HG02588 (cell line): ENCODE data around the gene GPR141.

Source experiments
- ATAC-seq: cut with Tn5 transposase; IDR thresholded peaks from one replicate; pipeline ENCODE4 v1.9.1; 2021; ENCODE audit warnings: mild to moderate bottlenecking, moderate library complexity; ENCODE audit not compliant: unreplicated experiment

The GPR141 gene

DNA sequence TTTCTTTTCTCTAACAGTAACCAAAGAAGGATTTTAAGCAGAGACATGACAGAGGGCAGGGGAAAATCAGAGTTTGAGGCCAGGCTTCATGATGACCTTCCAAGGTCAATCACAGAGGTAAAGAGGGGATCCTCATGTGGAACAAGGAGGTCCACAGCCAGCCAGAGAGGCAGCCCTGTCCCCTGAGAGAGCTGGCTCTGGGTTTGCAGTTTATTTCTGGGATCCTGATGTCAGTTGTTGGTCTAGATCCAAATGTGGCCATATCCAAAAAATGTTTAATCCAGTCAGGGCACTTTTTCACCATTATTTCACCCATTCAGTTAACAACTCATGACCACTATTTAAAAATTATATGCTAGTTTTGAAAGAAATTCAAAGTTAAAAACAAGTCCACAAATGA, 45.6 kb downstream of the GPR141 start:
- ATAC-seq: no peak

DNA sequence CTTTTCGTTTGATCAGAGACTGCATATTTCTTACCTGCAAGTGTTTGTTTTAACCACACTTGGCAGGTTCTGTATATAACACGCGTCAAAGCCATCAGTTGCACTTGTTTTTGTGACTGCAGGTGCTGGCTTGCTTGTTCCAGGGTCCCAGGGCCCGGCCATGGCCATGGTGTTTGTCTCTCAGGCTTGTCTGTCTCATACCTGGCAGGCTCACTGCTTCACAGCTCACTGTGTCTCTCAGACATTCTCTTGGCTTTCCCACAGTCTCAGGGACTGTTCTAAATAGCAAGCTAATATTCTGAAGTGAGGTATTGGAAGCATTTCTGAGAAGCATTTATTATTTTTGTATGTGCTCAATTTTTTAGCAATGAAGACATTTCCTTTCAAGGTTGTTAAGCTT, 46.9 kb downstream of the GPR141 start:
- no peak for ATAC-seq

- ATAC-seq: peak; percentile 72
Measured at GRCh38 chr7:37732253-37732652, 48.7 kb downstream of the GPR141 start.

DNA sequence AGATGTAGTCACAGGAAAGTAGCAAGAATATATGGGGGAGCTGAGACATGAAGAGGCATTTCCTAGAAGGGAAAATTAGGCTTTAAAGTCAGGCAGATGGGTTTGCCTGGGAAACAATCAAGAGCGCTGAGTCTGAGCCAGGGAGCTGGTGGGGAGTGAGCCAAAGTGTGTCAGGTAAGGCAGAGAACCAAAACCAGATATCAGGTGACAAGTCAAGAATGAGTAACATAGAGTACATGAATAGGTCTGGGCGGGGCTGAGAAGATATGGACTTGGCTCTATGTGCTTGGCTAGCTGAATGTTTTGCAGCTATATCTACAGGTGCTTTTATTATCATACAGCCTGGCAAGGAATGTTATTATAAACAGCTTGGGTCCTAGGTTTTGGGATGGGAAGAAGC, 49.3 kb downstream of the GPR141 start:
- no peak for ATAC-seq

DNA sequence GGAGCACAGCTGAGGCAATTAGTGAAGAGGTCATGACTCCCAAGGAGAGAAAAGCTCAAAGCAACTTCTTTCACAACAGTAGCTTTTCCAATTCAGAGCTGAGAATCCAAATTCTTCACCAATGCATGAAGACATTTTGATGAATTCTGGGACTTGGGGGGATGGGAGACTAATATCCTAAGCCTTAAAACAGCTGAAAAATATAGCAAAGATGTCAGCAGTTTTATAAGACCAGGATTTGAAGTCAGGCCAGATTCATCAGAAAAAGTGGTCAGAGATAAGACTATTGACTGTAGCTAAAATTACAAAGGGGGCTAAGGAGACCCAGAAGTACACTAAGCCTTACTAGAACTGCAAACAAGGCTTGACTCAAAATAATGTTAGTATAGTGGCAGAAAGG, 51.6 kb downstream of the GPR141 start:
- ATAC-seq: no peak

GRCh38 chr7:37738321-37738720, 54.8 kb downstream of the GPR141 start:
- ATAC-seq: no peak

DNA sequence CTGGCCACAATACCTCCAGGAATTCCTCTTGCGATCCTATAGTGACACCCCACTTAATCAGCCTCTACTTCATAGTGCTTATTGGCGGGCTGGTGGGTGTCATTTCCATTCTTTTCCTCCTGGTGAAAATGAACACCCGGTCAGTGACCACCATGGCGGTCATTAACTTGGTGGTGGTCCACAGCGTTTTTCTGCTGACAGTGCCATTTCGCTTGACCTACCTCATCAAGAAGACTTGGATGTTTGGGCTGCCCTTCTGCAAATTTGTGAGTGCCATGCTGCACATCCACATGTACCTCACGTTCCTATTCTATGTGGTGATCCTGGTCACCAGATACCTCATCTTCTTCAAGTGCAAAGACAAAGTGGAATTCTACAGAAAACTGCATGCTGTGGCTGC, 56.8 kb downstream of the GPR141 start:
- ATAC-seq: no peak

DNA sequence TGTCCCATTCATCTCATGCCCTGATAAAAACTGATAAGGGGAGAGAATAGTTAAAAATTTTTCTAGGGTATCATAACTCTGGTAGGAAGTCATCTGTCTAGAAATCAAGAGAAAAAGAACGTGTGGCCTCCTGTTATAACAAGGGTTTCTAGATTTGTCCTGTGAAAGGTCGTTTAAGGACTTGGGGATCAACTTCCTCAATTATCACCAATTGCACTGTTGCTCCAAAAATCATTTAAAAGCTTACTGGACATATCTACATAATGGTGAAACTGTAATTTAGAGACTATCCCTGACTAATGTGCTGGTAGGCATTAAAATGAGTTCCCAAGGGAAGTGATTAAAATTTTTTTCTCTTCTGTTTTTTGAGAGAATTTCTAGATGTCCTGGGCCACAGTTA, 58.2 kb downstream of the GPR141 start:
- ATAC-seq: no peak

DNA sequence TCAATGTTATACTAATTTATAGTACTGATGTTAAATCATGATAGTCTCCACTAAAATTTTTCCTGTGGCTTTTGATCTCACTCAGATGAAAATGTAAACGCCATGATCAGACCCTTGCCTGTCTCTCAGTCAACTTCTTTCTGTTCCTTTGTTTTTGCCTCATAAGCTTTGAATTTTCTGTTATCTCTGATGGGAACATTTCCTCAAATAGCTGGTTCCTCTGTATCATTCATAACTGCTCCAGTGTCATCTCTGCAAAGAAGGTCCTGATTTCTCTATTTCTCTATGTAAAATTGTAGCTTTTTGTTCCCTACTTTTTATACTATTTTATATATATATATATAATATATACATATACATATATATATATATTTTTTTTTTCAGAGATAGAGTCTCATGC, 67.5 kb downstream of the GPR141 start:
- no peak for ATAC-seq

- no peak for ATAC-seq
Measured at GRCh38 chr7:37753398-37754050, 70.0 kb downstream of the GPR141 start.

DNA sequence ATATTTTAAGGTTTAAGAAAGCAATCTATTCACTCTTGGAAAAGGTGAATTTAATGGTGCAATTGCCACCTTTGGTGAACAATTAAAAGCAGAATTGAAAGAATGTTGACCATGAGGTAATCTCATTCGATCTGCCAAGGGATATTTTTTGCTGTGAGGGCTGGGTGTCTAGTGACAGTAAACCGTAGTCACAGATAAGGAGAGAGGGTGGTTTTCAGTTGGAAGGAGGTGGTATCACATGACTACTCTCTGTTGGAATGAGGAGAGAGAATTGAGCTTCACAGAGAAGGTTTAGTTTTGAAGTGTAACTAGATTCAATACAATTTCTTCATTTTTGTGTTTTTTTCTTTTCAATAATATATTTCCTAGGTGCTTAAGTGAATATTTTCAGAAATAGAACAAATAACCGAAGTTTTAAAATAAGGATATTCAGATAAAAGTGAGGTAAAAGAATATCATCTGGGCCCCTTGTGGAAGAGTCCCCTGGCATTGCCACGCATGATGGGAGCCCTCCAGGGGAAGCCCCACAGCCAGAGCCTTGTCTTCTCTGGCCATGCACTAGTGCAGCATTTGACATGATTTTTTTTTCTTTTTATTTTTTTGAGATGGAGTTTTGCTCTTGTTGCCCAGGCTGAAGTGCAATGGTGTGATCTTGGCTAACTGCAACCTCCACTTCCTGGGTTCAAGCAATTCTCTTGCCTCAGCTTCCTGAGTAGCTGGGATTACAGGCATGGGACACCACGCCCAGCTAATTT, 73.4 kb downstream of the GPR141 start:
- no peak for ATAC-seq

DNA sequence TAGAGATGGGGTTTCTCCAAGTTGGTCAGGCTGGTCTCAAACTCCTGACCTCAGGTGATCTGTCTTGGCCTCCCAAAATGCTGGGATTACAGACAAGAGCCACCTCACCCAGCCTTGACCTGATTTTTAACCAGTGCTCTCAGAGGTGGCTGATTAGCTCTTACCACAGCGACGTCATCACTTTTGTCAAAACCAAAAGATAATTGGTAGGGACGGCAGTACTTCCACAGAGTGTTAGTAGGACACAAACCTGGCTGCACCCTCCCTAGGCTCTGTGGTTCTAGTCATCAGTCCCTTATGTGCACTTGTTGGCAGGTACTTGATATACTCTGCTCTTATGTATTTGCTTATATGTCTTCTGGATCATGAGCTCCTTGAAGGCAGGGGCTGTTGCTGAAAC, 74.0 kb downstream of the GPR141 start:
- no peak for ATAC-seq

GRCh38 chr7:37758501-37759045, 75.0 kb downstream of the GPR141 start:
- ATAC-seq: no peak

DNA sequence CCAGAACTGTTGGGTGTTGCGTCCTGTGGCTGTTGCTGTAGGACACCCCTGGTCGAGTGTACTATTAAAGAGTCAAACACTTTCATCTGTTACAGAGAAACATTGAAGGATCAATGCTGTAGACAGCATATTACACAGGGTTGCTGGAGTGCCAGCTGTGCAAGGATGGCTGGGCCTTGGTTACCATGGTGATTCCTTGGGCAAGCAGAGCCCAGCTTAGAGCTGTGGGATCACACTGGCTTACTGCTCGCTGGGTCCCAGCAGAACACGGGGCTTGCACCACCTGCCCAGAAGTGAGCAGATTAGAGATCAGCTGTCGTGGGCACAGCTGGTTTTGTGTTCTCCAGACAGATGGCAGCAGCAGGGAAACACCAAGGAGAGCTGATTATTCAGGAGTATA, 76.0 kb downstream of the GPR141 start:
- ATAC-seq: no peak

- no peak for ATAC-seq
Measured at GRCh38 chr7:37765421-37765829, 81.9 kb downstream of the GPR141 start.

- ATAC-seq: peak; percentile 87
Measured at GRCh38 chr7:37765872-37766525, 82.4 kb downstream of the GPR141 start.

DNA sequence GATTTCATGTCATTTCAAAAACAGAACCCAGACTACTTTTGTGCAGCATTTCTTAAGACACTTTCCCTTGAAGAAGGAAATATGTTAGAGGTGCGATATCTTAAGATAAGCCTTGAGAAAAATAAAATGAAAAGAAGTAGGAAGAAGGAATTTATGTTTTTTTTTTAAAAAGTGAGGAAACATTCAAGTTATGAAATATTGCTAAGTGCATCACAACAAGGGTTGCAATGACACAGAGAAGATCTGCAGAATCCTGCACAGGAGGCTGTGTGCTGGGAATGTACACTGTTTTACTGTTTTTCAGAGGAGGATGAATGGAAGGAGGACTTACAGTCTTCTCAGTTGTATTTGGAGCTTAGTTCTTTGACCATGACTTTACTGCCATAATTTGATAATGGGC, 85.0 kb downstream of the GPR141 start:
- ATAC-seq: no peak

GRCh38 chr7:37769291-37769690, 85.7 kb downstream of the GPR141 start:
- no peak for ATAC-seq

- ATAC-seq: no peak
Measured at GRCh38 chr7:37769726-37770125, 86.2 kb downstream of the GPR141 start.

- ATAC-seq: no peak
Measured at GRCh38 chr7:37770838-37771237, 87.3 kb downstream of the GPR141 start.

- no peak for ATAC-seq
Measured at GRCh38 chr7:37771342-37771741, 87.8 kb downstream of the GPR141 start.

GRCh38 chr7:37771801-37772200, 88.2 kb downstream of the GPR141 start:
- ATAC-seq: no peak
